Mammary epithelial cell (primary cell): ENCODE measurements around the gene SIDT1.

Experiments used
- CTCF ChIP-seq, 2 donors: IDR thresholded peaks in 1 of 2; conservative IDR thresholded peaks in 1 of 2; 2 replicates each; pipeline ENCODE4 v1.5.1; 2011 to 2012; ENCODE audit warnings: inconsistent platforms in 2 of 2, low read length in 2 of 2, mild to moderate bottlenecking in 2 of 2, control low read depth in 1 of 2, low read depth in 1 of 2; ENCODE audit not compliant: insufficient read depth in 1 of 2; ENCODE audit errors: extremely low read depth in 1 of 2
- EZH2 ChIP-seq: IDR thresholded peaks from 2 replicates; pipeline ENCODE4 v1.6.1; 2012; ENCODE audit warnings: low read length, inconsistent platforms, borderline replicate concordance

GRCh38 chr3:113629584-113630421, 97.4 kb downstream of the SIDT1 start:
- TF ChIP-seq CTCF (conservative IDR thresholded peaks at IDR 0.05 in 1 of 2, IDR thresholded peaks at IDR 0.05 in 1 of 2; ENCODE audit: extremely low read depth in 1 of 2, insufficient read depth in 1 of 2, low read depth in 1 of 2, low read length in 2 of 2) (no peak), EZH2 (no peak)
